Ovary (tissue), 9 donors: ENCODE measurements around the gene EPHB6. TPM values are rescaled to one million over a fixed set of nuclear protein-coding genes. Genes with fewer than 3 reads are reported as not detected.

Source experiments
- DNase-seq, 5 donors: peaks; one replicate each; pipeline ENCODE4 v3.0.0-alpha.2; 2019 to 2020
- H3K27ac ChIP-seq, 2 donors: fragments of 200-600 bp; one replicate each; pipeline versions ENCODE4 v1.5.1 to v1.8.0; 2019 to 2022
- H3K27me3 ChIP-seq: fragments of 200-600 bp; one replicate; pipeline ENCODE4 v1.8.0; 2022
- H3K36me3 ChIP-seq: fragments of 200-600 bp; sonication (generic); one replicate; pipeline ENCODE4 v1.5.1; 2019
- H3K4me1 ChIP-seq: one replicate; pipeline ENCODE4 v1.8.1; 2013; ENCODE audit warnings: mild to moderate bottlenecking, moderate library complexity; ENCODE audit not compliant: insufficient read depth
- H3K4me3 ChIP-seq: fragments of 200-600 bp; sonication (generic); one replicate; pipeline ENCODE4 v1.5.1; 2017
- H3K9me3 ChIP-seq, 2 donors: fragments of 200-600 bp in 1 of 2; sonication (generic) in 1 of 2; one replicate each; pipeline versions ENCODE4 v1.5.1 to v1.8.1; 2013 to 2019; ENCODE audit warnings: mild to moderate bottlenecking in 1 of 2, moderate library complexity in 1 of 2
- EP300 ChIP-seq: sonication (generic); formaldehyde crosslinking; IDR thresholded peaks from one replicate; pipeline ENCODE4 v1.6.1; 2017; ENCODE audit warnings: antibody characterized with exemption
- POLR2A ChIP-seq: fragments of 450-650 bp; IDR thresholded peaks from one replicate; pipeline ENCODE4 v1.6.1; 2017; ENCODE audit warnings: antibody characterized with exemption, mild to moderate bottlenecking, moderate library complexity
- WGBS, 3 donors: extraction: QIAGEN DNeasy Blood & Tissue Kit in 1 of 3; methylation state at CpG; one replicate each; pipeline versions ENCODE4 v1.1.5 to v1.1.7; 2013 to 2017; 5-methylcytosine and 5-hydroxymethylcytosine counted together
- intact Hi-C, 4 donors: fragments of 100-400 bp; cut with DNase I; formaldehyde crosslinking; loops; one replicate each; pipeline versions ENCODE4 v1.11.0 to v1.15.1; 2022 to 2023
- polyA plus RNA-seq, 2 donors: library from polyadenylated mRNA; stranded (reverse); fragments of 200-250 nt in 1 of 2; fragments of 350-450 nt in 1 of 2; fragmentation: Illumina TruSeq in 1 of 2; extraction: RNeasy Lipid Tissue Mini Kit (QIAGEN cat#74804) in 1 of 2; gene quantifications; one replicate each; pipeline ENCODE4 v1.2.3, GENCODE V29; 2013 to 2014
- total RNA-seq, 7 donors: library from RNA; depleted of rRNA in 2 of 7; stranded (reverse); fragments of >200 nt in 2 of 7; fragmentation: NEBNext Ultra II Directional in 3 of 7; extraction: Animal tissue kit (Norgen Biotek cat#: 25700) in 3 of 7; gene quantifications; one replicate each; pipeline versions ENCODE4 v1.1.0 to v1.2.4, GENCODE V29; 2016 to 2023
- TF ChIP-seq, protein P1 (sequence below), 3 donors: fragments of 450-650 bp in 2 of 3; fragments of 200-600 bp in 1 of 3; IDR thresholded peaks; one replicate each; pipeline versions ENCODE4 v1.5.1 to v1.8.0; 2016 to 2022; ENCODE audit warnings: antibody characterized with exemption in 3 of 3, mild to moderate bottlenecking in 1 of 3
- donor health status: DM: no; HTN: no; CAD: no; lungs with moderate emphysema.
- donor health status: DM: no; HTN: no; CAD: no.
- donor health status: Bipolar disorder and iron deficiency.
- donor health status: DM: yes; HTN: yes; CAD: no.
- donor health status: DM: no; HTN: no; CAD: no.
- donor health status: DM: yes; HTN: yes; CAD: no.

The EPHB6 gene
- total and polyA plus RNA-seq, 9 donors = 10.7 to 41.1 (median 28.5) TPM

DNA sequence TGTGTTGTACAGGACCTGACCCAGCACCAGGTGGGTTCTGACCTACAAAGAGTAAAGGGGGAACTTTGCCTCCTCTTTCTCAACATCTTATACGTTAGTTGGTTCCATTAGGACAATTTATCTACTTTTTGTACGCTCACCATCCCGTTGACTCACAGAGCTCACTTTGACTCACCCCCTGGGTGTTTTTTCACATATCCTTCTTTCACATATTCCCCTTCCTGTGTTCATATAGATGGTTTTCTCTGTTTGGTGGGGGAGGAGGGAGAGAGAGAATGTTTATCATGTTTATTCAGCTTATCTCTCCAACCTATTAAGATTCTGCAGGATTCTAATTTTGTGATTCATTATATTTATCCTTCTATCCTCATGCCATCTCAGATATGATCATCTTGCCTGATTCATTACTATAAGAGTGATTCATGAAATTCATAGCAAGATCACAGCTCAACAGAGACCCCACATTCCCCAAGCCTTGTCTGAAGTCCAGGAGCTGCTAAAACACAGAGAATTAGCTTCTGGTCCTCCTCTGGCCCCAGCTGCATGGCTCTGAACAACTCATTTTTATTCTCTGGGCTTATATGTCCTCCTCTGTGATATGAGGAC is 46.9 kb upstream of the EPHB6 start:
- DNase-seq = no peak
- Histone ChIP-seq H3K27me3 (no peaks in the 10 kb centered on the region), H3K4me1 (no peaks in the 10 kb centered on the region), H3K9me3 (no peaks in the 10 kb centered on the region), H3K27ac (no peak overlapping the region), H3K4me3 (no peak overlapping the region), H3K36me3 (no peaks in the 10 kb centered on the region)
- intact Hi-C loops = no loop called here
- WGBS, 3 donors = 48 to 59% (median 50%) methylated on average over 3 of the region's 3 CpGs
- TF ChIP-seq POLR2A (no peak), EP300 (no peak)
- TF ChIP-seq, protein P1, sequence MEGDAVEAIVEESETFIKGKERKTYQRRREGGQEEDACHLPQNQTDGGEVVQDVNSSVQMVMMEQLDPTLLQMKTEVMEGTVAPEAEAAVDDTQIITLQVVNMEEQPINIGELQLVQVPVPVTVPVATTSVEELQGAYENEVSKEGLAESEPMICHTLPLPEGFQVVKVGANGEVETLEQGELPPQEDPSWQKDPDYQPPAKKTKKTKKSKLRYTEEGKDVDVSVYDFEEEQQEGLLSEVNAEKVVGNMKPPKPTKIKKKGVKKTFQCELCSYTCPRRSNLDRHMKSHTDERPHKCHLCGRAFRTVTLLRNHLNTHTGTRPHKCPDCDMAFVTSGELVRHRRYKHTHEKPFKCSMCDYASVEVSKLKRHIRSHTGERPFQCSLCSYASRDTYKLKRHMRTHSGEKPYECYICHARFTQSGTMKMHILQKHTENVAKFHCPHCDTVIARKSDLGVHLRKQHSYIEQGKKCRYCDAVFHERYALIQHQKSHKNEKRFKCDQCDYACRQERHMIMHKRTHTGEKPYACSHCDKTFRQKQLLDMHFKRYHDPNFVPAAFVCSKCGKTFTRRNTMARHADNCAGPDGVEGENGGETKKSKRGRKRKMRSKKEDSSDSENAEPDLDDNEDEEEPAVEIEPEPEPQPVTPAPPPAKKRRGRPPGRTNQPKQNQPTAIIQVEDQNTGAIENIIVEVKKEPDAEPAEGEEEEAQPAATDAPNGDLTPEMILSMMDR (IDR thresholded peaks at IDR 0.05) = no peak

DNA sequence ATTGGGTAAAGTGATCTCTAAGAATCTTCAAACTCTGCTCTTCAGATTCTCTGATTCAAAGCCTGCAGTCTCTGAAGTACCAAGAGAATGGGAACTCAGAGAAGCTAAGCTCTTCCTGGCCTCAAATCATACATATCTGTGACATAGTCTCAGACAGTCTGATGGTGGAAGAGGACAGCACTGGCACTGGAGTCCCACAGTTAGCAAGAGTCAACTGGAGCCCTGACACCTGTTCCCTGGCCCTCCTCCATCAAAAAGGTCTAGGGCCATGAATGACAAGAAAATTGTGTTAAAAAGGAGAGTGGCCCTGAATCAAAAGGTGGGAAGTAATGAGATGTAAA is 46.4 kb upstream of the EPHB6 start:
- H3K27me3 ChIP-seq = no peaks in the 10 kb centered on the region
- DNase-seq = no peak
- H3K4me3 ChIP-seq = no peak overlapping the region
- intact Hi-C loops = no loop called here
- H3K27ac ChIP-seq = no peak overlapping the region
- H3K9me3 ChIP-seq = no peaks in the 10 kb centered on the region
- TF ChIP-seq, protein P1 (IDR thresholded peaks at IDR 0.05) = no peak
- TF ChIP-seq POLR2A (no peak), EP300 (no peak)
- H3K4me1 ChIP-seq = no peaks in the 10 kb centered on the region
- no peaks in the 10 kb centered on the region for H3K36me3 ChIP-seq

DNA sequence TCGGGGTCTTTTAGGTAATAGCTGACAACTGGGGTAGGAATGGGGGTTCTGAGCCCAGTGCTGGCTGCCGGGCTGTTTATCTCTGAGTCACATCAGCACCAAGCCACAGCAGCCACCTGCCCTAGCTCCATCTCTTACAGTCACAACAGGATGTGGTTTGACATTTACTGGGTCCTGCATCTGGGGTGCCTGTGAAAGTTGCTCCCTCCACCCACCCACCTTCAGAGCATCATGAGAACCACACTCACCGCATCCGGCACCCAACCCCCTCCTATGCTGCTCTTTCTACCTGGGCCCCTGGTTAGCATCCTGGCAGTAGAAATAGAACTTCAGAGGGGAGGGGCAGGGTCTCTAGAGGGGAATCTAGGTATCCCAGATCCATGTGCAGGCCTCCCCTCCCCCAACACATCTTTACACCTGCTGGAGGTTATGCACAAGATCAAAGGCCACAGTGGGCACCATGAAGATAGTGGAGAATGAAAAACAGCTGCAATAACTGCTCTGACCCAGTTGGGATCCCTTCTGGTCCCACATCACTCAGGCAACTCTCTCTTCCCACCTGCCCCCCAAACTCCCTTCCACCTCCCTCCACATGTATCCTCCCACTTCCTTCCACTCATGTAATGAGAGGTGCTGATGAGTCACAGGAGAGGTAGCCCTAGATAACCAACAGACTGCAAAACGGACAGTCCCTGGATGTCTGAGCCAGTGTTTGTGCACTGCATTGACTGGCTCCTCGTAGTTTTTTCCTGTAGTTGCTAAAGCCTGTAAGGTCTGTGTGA is 45.9 kb upstream of the EPHB6 start:
- no peak for DNase-seq
- H3K4me3 ChIP-seq = no peak overlapping the region
- H3K27me3 ChIP-seq = no peaks in the 10 kb centered on the region
- intact Hi-C loops = no loop called here
- H3K36me3 ChIP-seq = no peaks in the 10 kb centered on the region
- TF ChIP-seq EP300 = no peak
- TF ChIP-seq POLR2A = no peak
- TF ChIP-seq, protein P1 (IDR thresholded peaks at IDR 0.05) = no peak
- no peaks in the 10 kb centered on the region for H3K4me1 ChIP-seq
- WGBS, 3 donors = 59 to 66% (median 66%) methylated on average over 6 of the region's 6 CpGs
- H3K27ac ChIP-seq = no peak overlapping the region
- H3K9me3 ChIP-seq = no peaks in the 10 kb centered on the region

DNA sequence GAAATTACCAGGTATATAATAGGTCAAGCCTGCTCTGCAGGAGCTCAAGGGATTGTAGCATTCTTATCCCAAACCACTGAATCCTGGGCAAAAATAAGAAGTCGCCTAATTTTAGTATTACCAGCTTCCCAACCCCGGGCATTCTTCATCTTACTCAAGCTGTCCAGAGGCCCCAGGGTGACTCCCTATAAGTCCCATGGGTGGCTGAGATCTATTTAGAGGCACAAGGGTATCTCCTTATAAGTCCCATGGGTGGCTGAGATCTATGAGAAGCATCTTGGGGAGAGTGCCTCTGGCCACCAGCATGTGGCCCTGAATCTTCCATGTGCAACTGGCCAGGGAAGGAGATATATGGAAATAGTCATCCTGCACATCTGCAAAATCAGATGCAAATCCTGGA is 45.2 kb upstream of the EPHB6 start:
- intact Hi-C loops = no loop called here
- no peak for DNase-seq
- Histone ChIP-seq H3K27ac (no peak overlapping the region), H3K9me3 (no peaks in the 10 kb centered on the region), H3K27me3 (no peaks in the 10 kb centered on the region), H3K4me3 (no peak overlapping the region), H3K4me1 (no peaks in the 10 kb centered on the region), H3K36me3 (no peaks in the 10 kb centered on the region)
- 82 to 87% (median 86%) methylated on average over 2 of the region's 2 CpGs for WGBS, 3 donors
- TF ChIP-seq, protein P1 (IDR thresholded peaks at IDR 0.05) = no peak
- TF ChIP-seq EP300 = no peak
